NCI-H146 treated with DMSO at 0.1 percent for 48 hours (cell line): Measurements from ENCODE around the gene HINFP.
"Not testable (repeated sequence)": the region's sequence is repeated elsewhere in the genome, so short reads cannot be mapped to it uniquely, and the experiment has no call there.

ENCODE experiments used
- DNase-seq: peaks from one replicate; lab custom pipeline; 2025; ENCODE audit not compliant: unreplicated experiment; lab: John Stamatoyannopoulos, UW

Gene HINFP

DNA sequence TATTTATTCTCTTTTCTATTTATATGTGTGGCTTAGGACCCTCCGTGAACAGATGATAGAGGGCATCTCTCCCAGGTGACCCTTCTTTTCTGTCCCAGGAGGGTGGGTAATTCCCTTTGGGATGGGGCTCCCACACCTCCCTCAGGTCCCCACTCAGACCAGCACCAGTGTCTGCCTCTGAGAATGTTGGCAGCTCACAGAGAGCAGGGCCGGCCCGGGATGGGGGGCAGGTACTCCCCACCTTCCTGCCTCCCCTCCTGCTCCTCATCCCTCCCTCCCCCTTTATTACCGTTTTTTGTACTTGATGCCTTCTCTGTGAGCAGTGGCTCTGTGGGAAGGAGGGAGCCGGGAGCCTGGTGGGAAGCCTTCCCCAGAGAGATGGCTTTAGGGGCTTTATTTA, 4.8 kb upstream of the HINFP start:
- no peak for DNase-seq

- DNase-seq = no peak
Measured at GRCh38 chr11:119117004-119117706, 4.2 kb upstream of the HINFP start.

DNA sequence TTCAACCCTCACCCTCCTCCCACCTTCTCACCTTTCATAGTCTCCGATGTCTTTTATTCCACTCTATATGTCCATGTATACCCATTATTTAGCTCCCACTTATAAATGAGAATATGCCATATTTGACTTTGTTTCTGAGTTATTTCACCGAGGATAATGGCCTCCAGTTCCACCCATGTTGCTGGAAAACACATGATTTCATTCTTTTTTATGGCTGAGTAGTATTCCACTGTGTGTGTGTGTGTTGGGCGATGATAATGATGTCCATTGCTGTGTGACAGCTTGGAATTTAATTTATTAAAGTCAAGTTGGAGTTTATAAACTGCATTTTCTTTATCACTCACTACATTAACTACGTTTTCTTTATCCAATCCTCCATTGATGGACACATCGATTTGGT, 3.2 kb upstream of the HINFP start:
- DNase-seq = no peak

GRCh38 chr11:119118946-119119345, 2.4 kb upstream of the HINFP start:
- no peak for DNase-seq

GRCh38 chr11:119120639-119121007, 757 bp upstream of the HINFP start:
- peak; percentile 80 for DNase-seq

DNA sequence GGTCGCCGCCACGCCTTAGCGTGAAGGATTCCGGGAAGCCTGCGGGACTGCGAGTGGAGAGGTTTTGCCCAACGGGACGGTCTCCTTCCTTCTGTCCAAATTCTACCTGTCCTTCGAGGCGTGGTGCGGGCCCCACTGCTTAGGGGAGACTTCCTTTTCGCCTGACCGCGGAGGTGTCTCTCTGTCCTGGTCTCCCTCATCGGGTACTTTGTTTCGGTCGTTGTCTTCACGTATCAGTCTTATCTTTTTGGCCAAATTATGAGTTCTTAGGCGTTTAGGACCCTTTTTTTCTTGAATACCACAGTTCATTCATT, 388 bp downstream of the HINFP start:
- DNase-seq = no peak

GRCh38 chr11:119125821-119126220, 4.4 kb downstream of the HINFP start:
- DNase-seq = no peak

DNA sequence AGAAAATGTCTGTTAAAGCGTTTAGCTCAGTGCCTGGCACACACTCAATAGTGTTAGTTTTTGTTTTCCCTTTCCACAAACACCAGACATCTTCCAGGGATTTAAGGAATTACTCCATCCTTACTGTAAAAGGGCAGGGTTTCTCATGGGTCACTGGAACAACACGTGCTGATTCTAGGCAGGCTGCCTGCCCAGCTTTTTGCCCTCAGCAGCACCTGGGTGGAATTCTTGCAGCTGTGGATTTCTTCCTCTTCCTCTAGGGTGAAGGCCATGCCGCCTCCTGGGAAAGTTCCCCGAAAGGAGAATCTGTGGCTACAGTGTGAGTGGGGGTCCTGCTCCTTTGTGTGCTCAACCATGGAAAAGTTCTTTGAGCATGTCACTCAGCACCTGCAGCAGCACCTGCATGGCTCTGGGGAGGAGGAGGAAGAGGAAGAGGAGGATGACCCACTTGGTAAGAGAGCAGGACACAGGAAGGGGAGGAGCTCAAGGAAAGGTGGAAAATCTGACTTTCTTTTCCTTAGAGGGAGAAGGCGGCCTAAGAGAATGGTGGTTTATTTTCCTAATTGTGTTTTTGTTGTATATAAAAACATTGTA, 5.4 kb downstream of the HINFP start:
- DNase-seq = no peak

- no peak for DNase-seq
Measured at GRCh38 chr11:119130662-119131061, 9.3 kb downstream of the HINFP start.

DNA sequence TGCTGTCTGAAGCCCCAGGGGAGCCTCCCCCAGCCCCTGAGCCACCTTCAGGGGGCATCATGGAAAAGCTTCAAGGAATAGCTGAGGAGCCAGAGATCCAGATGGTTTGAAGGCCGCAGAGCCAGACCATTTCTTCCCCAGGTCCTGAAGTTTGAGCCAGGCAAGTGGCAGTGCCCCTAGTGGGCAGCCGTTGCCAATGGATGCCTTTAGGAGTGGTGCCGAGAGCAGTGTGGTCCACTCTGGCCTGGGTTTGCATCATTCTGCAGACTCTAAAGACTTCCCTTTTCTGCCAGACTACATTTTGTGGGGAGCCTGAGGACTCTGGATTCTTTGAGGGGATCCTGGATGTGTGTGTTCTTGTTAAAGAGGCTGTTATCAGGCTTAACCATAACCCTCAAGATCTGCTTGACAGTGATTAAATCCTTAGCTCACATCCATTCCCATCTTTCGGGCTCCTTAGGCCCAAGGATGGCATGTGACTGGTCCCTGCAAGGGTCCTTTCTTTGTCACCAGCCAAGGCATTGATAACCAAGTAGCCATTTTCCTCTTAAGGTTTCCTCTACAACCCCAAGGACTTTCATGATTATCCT, 13.1 kb downstream of the HINFP start:
- no peak for DNase-seq

- not testable (repeated sequence) for DNase-seq
Measured at GRCh38 chr11:119139276-119139675, 17.9 kb downstream of the HINFP start.

GRCh38 chr11:119144825-119145486, 23.6 kb downstream of the HINFP start:
- peak; percentile 85 for DNase-seq

- no peak for DNase-seq
Measured at GRCh38 chr11:119145551-119145950, 24.2 kb downstream of the HINFP start.

GRCh38 chr11:119147604-119148333, 26.4 kb downstream of the HINFP start:
- no peak for DNase-seq

- DNase-seq = no peak
Measured at GRCh38 chr11:119148720-119149017, 27.3 kb downstream of the HINFP start.

DNA sequence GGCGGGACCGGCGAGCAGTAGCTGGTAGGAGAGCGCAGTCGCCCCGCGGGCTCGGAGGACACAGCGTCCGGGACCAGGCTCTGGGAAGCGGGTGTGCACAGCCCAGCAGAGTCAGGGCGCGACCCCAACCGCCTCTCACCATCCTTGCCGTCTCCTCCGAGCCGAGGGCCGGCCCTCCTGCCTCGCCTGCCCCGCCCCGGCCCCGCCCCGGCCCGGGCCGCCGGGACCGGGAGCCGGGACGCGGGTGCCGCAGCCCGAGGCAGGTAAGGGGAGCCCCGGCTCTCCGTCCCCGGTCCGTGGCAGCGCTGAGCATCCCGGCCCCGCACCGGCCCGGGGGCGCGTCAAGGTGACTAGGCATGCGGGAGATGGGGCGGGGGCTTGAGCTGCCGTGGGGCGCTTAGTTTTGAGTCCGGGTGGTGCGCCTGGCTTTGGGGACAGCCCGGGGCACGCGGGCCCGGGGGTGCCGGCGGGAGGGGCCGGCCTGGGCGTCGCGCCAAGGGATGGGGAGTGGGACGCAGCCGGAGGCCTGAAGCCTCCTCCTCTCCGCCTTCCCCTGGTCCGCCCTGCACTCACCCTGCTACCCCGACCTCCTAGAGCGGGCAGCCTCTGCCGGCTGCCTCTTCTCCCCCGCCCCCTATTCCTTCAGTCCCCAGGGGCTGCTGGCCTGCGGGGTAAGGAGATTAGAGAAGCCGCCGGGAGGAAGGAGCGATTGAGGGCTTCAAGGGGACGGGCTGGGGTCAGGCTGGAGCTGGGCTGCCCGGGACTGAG, 27.8 kb downstream of the HINFP start, which contains the start of gene ABCG4:
ABCG4 (plus strand) TSS at position 35 of the 768 bp plus-strand sequence. CDS start 914 bp downstream, outside the sequence.
- DNase-seq = peak; percentile 18

- DNase-seq = no peak
Measured at GRCh38 chr11:119149786-119150275, 28.5 kb downstream of the HINFP start.

- no peak for DNase-seq
Measured at GRCh38 chr11:119152043-119152442, 30.7 kb downstream of the HINFP start.

GRCh38 chr11:119152604-119153003, 31.2 kb downstream of the HINFP start:
- no peak for DNase-seq

DNA sequence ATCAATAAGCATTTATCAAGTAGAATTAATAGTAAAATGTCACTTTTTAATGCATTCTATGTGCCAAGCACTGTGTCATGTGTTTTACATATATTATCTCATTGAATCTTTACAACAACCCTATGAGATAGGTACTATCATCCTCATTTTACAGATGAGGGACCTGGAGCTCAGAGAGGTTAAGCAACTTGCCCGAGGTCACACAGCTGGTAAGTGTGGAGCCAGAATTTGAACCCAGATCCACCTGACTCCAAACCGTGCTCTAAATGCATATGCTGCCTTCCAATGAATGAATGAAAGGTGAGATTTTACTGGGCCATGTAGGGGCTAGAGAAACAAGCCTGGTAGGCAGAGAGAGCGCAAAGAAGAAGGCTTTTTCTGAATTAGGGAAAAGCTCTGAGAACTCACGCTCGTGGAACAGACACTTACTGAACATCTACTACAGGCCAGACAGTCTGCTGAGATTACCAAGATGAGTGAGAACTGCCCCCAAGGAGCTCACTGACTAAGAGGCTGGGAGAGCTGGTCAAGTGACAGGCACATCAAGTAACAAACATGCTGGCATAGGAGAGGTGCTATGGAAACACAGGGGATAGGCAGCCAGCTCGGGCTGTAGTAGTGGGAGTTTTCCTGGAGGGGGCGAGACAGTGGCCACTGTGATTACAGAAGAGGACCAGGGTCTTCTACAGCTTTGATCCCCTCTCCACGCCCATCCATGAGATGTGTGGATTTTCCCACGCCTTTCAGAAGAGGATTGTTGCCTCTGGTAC, 31.9 kb downstream of the HINFP start:
- DNase-seq = no peak
